ENCODE results near the gene ITGAL.
A peak's percentile ranks its signal among the peaks of the same experiment; 100 is the strongest.

ITGAL gene

GRCh38 chr16:30548416-30549253, 76.1 kb downstream of the ITGAL start:
- DNase-seq, result no peak

DNA sequence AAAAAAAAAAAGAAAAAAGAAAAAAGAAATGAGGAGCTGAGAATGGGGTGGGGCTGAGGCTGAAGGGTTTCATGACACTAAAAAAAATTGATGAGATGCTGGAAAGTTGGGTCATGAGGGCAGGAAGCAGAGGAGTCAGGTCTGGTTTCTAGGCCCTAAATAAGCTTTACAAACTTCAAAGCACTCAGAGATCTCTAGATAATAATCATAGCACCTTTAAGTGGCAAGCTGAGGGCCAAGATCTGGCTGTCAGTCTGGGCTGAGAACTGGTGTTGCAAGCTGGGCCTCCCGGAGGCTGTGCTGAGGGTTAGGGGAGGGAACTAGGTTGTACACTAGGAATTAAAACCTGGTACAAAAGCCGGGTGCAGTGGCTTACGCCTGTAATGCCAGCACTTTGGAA, 79.2 kb downstream of the ITGAL start:
- no peak for DNase-seq

- no peak for DNase-seq
Observed at GRCh38 chr16:30552956-30553355, 80.4 kb downstream of the ITGAL start.

GRCh38 chr16:30553393-30553899, 80.9 kb downstream of the ITGAL start:
- DNase-seq, result no peak

DNA sequence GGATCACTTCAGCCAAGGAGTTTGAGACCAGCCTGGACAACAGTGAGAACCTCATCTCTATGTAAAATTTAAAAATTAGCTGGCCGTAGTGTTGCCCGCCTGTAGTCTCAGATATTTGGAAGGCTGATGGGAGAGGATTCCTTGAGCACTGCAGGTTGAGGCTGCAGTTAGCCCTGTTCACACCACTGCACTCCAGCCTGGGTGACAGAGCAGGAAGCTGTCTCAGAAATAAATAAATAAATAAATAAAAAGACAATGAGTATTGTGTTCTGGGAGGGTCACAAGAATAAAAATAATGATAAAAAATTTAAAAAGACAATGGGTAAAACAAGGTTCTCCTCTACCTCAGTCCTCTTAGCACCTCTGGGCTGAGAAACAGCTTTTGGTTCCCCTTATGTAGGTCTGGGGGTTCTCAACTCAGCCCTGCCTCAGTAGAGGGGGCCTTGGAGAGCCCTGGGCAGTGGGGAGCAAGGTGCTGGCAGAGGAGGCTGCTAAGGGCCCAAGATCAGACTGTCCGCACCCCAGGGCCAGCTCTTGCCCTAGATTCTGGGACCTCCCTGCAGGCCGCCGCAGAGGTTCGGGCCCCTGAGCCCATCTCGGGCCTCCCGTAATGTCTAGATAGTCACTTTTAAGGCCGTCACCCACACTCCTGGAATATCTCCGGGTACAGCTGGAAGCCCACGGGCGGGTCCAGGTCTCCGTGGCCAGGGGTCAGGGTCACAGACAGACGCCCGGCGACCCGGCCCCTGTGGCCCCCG, 82.2 kb downstream of the ITGAL start:
- DNase-seq, result no peak

DNA sequence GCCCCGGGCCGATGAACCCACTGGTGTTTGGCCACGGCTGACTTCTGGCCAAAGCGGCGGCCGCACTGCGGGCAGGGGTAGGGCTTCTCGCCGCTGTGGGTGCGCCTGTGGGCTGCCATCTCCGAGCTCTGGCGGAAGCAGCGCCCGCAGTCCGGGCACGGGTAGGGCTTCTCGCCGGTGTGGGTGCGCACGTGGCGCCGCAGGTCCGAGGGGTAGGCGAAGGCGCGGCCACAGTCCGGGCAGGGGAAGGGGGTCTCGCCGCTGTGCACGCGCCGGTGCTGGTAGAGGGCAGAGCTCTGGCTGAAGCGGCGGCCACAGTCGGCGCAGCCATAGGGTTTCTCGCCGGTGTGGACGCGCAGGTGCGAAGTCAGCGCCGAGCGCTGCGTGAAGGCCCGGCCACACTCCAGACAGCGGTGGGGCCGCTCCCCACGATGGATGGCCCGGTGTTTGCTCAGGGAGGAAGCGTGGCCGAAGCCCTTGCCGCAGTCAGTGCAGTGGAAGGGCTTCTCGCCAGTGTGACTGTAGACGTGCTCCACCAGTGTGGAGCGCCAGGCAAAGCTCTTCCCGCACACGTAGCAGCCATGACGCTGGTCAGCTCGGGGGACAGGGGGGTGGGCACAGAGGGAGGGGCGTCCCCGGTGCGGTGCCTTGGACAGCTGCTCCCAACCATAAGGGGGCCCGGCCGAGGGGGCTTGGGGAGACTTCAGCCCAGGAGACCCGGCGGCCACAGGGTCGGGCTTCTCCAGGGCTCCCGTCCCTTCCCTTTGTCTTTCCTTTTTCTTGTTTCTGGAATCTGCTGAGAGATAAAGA, 83.0 kb downstream of the ITGAL start:
- no peak for DNase-seq

GRCh38 chr16:30556125-30556473, 83.6 kb downstream of the ITGAL start:
- no peak for DNase-seq

- DNase-seq, result no peak
Observed at GRCh38 chr16:30557707-30557956, 85.1 kb downstream of the ITGAL start.

DNA sequence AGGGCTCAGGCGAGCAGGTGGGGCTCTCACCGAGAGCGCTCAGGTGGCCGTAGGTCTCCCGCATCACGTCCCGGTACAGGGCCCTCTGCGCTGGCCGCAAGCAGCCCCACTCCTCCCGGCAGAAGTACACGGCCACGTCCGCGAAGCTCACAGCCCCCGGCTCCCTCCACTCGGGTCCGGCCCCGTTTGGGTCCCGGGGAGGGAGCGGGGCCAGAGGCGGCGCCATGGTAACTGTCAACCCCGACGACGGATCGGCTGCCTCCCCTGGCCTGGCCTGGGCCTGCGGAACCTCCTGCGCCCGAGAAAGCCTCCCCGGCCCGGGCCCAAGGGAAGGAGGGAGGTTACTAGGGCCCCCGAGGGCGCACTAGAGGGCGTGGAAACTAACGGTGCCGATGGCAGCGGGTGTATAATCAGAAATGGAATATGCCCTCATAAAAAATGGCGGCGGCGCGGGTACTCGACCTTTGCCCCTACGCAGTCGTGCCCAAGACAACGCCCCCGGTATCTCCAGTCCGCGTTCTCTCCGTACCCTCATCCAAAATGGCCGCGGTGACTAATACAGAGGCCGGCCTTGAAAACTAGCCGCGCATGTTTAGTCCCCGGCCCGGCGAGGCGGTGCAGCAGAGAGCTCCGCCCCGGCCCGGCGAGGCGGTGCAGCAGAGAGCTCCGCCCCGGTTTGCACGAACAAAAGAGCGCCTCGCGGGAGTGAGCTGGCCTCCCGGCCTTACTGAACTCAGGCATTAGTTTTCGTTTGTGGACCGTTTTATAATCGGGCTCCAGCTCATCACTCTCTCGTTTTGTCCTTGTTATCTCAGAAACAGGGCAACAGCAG, 85.6 kb downstream of the ITGAL start, which contains the start of gene ZNF764:
Gene ZNF764, minus strand, starts transcription at position 418 of the 832 bp plus-strand sequence. Its CDS starts 192 bp downstream, at position 226.
- peak; percentile 96 for DNase-seq

- DNase-seq, result no peak
Observed at GRCh38 chr16:30558789-30559377, 86.3 kb downstream of the ITGAL start.

- no peak for DNase-seq
Observed at GRCh38 chr16:30559690-30560089, 87.1 kb downstream of the ITGAL start.

GRCh38 chr16:30561089-30561816, 88.7 kb downstream of the ITGAL start:
- DNase-seq, result peak; percentile 44

- DNase-seq, result peak; percentile 39
Observed at GRCh38 chr16:30562021-30562420, 89.5 kb downstream of the ITGAL start.

- no peak for DNase-seq
Observed at GRCh38 chr16:30565526-30565925, 93.0 kb downstream of the ITGAL start.

GRCh38 chr16:30565984-30566383, 93.4 kb downstream of the ITGAL start:
- DNase-seq, result no peak

- no peak for DNase-seq
Observed at GRCh38 chr16:30566531-30566930, 94.0 kb downstream of the ITGAL start.

DNA sequence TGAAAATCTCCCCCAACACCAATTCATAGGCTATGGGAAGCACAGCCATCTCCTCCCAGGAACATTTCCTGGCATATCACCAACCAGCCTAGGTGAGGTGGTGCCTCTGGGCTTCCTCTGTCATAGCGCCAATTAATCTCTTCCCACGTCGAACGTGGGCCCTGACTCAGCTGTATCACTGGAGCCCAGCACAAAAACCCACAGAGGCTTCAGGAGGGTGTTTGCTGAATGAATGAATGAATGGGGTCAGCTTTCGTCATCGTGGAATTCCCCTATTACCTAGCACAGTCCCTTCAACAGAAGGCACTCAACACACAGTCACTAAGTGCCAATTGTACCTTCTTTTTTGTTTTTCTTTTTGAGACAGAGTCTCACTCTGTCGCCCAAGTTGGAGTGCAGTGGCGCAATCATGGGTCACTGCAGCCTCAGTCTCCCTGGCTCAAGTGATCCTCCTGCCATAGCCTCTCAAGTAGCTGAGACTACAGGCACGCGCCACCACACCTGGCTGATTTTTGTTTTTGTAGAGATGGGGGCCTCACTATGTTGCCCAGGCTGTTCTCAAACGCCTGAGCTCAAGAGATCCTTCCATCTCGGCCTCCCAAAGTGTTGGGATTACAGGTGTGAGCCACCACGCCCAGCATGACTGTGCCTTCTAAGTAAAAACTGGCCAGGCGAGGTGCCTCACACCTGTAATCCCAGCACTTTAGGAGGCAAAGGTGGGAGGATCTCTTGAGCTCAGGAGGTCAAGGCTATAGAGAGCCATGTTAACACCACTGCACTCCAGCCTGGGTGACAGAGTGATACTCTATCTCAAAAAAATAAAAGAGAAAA, 94.8 kb downstream of the ITGAL start:
- DNase-seq, result no peak

DNA sequence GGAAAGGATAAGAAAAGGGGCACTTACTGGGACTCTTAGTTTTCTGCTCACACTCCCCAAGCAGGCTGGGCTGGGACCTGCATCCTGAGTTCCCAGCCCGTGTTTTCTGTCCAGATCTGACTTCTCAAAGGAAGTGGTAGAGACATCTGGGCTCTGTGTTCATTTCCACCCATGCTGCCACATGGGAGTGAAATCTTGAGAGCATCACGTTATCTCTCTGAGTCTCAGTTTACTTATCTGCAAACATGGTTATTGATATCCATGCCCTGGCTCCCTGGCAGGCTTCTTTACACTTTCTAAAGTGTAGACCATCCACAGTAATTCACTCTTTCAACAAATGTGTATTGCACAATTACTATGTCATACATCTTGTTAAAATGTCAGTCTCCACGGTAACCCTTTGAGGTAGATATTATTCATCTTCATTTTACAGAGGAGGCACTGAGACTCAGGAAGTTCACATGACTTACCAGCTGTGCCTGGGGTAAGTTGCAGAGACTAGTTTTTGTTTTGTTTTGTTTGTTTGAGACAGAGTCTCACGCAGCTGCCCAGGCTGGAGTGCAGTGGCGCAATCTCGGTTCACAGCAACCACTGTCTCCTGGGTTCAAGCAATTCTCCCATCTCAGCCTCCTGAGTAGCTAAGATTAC, 95.6 kb downstream of the ITGAL start:
- DNase-seq, result no peak

DNA sequence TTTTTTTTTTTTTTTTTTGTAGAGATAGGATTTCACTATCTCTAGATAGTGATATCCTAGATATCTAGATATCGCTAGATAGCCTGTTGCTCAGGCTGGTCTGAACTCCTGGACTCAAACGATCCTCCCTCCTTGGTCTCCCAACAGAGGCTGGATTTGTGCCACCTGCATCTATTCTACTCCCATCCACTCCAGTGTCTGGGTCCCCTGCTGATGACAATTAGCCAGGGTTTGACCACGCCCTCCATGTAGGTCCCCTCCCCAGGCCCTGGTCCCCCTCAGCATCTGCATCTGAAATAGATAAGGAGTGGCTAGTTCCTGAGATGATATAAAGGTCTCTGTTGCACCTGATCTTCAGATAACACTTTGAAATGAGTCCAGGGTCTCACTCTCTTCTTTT, 96.7 kb downstream of the ITGAL start:
- no peak for DNase-seq

All from right forelimb (tissue), 1 donor.